HCT116 (cell line): ENCODE results near the gene USP48.

Experiments used
- CTCF ChIP-seq, 3 experiments: fragments of 200-600 bp in 1 of 3; sonication (generic) in 1 of 3; IDR thresholded peaks in 2 of 3; conservative IDR thresholded peaks in 1 of 3; 2 replicates each; pipeline ENCODE4 v1.5.1; 2012 to 2017; ENCODE audit warnings: low read depth in 2 of 3, low read length in 2 of 3, antibody characterized with exemption in 1 of 3, borderline replicate concordance in 1 of 3, control low read depth in 1 of 3, mild to moderate bottlenecking in 1 of 3, mixed read lengths in 1 of 3, mixed run types in 1 of 3, moderate library complexity in 1 of 3; ENCODE audit not compliant: insufficient read depth in 1 of 3
- POLR2A ChIP-seq: IDR thresholded peaks from 2 replicates; pipeline ENCODE4 v1.7.0; 2011; ENCODE audit warnings: borderline replicate concordance; ENCODE audit not compliant: insufficient read depth, insufficient read length; ENCODE audit errors: extremely low read depth
- POLR2AphosphoS5 ChIP-seq: IDR thresholded peaks from 2 replicates; pipeline ENCODE4 v1.6.1; 2011; ENCODE audit warnings: mild to moderate bottlenecking, low read depth, low read length, moderate library complexity
- YY1 ChIP-seq: IDR thresholded peaks from 2 replicates; pipeline ENCODE4 v1.6.1; 2011; ENCODE audit warnings: low read length, low read depth, moderate library complexity, mild to moderate bottlenecking; ENCODE audit not compliant: insufficient replicate concordance; ENCODE audit errors: extremely low read depth
- TF ChIP-seq, protein P1 (sequence below): IDR thresholded peaks from 2 replicates; pipeline ENCODE4 v1.6.1; 2012

- TF ChIP-seq POLR2AphosphoS5 (no peak), POLR2A (no peak), YY1 (no peak), CTCF (IDR thresholded peaks at IDR 0.05 in 2 of 3, conservative IDR thresholded peaks at IDR 0.05 in 1 of 3; ENCODE audit: borderline replicate concordance in 1 of 3, insufficient read depth in 1 of 3, low read depth in 2 of 3, low read length in 2 of 3) (no peak)
- TF ChIP-seq, protein P1, sequence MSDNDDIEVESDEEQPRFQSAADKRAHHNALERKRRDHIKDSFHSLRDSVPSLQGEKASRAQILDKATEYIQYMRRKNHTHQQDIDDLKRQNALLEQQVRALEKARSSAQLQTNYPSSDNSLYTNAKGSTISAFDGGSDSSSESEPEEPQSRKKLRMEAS = no peak
Measured at GRCh38 chr1:21641076-21641475, 141.9 kb downstream of the USP48 start.
